H9 (cell line): ENCODE measurements around the gene MANSC4. TPM values are rescaled to one million over a fixed set of nuclear protein-coding genes. Genes with fewer than 3 reads are reported as not detected.

ENCODE experiments used
- DNase-seq: peaks from one replicate; pipeline ENCODE4 v3.0.0-alpha.2; 2017
- H2AFZ ChIP-seq: one replicate; pipeline ENCODE4 v1.6.1; 2013; ENCODE audit warnings: mild to moderate bottlenecking, low read length, control low read depth, moderate library complexity
- H2AK5ac ChIP-seq: 2 replicates; pipeline ENCODE4 v1.6.1; 2013; ENCODE audit warnings: low read length, control low read depth, mixed read lengths; ENCODE audit not compliant: insufficient read length
- H2BK120ac ChIP-seq: one replicate; pipeline ENCODE4 v1.6.1; 2013; ENCODE audit warnings: low read depth, mild to moderate bottlenecking, low read length, control low read depth, inconsistent platforms; ENCODE audit not compliant: poor library complexity, severe bottlenecking
- H2BK12ac ChIP-seq: 2 replicates; pipeline ENCODE4 v1.6.1; 2013; ENCODE audit warnings: low read length, control low read depth, mixed read lengths, low read depth; ENCODE audit not compliant: insufficient read length
- H2BK15ac ChIP-seq: 2 replicates; pipeline ENCODE4 v1.6.1; 2013; ENCODE audit warnings: low read depth, low read length, control low read depth
- H2BK20ac ChIP-seq: one replicate; pipeline ENCODE4 v1.6.1; 2013; ENCODE audit warnings: low read depth, mild to moderate bottlenecking, low read length, control low read depth, inconsistent platforms; ENCODE audit not compliant: poor library complexity, severe bottlenecking
- H2BK5ac ChIP-seq: 2 replicates; pipeline ENCODE4 v1.6.1; 2013; ENCODE audit warnings: low read length, control low read depth, mixed read lengths; ENCODE audit not compliant: insufficient read length
- H3K14ac ChIP-seq: 2 replicates; pipeline ENCODE4 v1.6.1; 2013; ENCODE audit warnings: low read length, control low read depth; ENCODE audit not compliant: insufficient read depth
- H3K18ac ChIP-seq: 2 replicates; pipeline ENCODE4 v1.6.1; 2013; ENCODE audit warnings: low read depth, mild to moderate bottlenecking, mixed read lengths, low read length, control low read depth; ENCODE audit not compliant: insufficient read length
- H3K23ac ChIP-seq: 2 replicates; pipeline ENCODE4 v1.6.1; 2013; ENCODE audit warnings: low read length, control low read depth, mixed read lengths, low read depth; ENCODE audit not compliant: insufficient read length
- H3K23me2 ChIP-seq: 2 replicates; pipeline ENCODE4 v1.6.1; 2013; ENCODE audit warnings: low read depth, mild to moderate bottlenecking, mixed read lengths, low read length, control low read depth; ENCODE audit not compliant: insufficient read length, poor library complexity, severe bottlenecking
- H3K27ac ChIP-seq: 2 replicates; pipeline ENCODE4 v1.5.1; 2013; ENCODE audit warnings: low read length, control low read depth, mixed read lengths, low read depth; ENCODE audit not compliant: insufficient read length
- H3K27me3 ChIP-seq: 2 replicates; pipeline ENCODE4 v1.6.1; 2013; ENCODE audit warnings: low read length, control low read depth, inconsistent platforms; ENCODE audit not compliant: insufficient read depth
- H3K4ac ChIP-seq: 2 replicates; pipeline ENCODE4 v1.6.1; 2013; ENCODE audit warnings: low read depth, mild to moderate bottlenecking, control low read depth, inconsistent platforms, low read length, moderate library complexity
- H3K4me1 ChIP-seq: 2 replicates; pipeline ENCODE4 v1.6.1; 2013; ENCODE audit warnings: low read length, control low read depth, inconsistent platforms; ENCODE audit not compliant: insufficient read depth
- H3K4me2 ChIP-seq: 2 replicates; pipeline ENCODE4 v1.6.1; 2013; ENCODE audit warnings: low read length, control low read depth, mixed read lengths; ENCODE audit not compliant: insufficient read length, insufficient read depth
- H3K56ac ChIP-seq: 2 replicates; pipeline ENCODE4 v1.6.1; 2013; ENCODE audit warnings: low read depth, mild to moderate bottlenecking, mixed read lengths, low read length, control low read depth; ENCODE audit not compliant: insufficient read length
- H3K79me1 ChIP-seq: 2 replicates; pipeline ENCODE4 v1.6.1; 2013; ENCODE audit warnings: low read depth, mild to moderate bottlenecking, moderate library complexity, low read length, control low read depth, inconsistent platforms; ENCODE audit not compliant: insufficient read depth, poor library complexity, severe bottlenecking
- H3K79me2 ChIP-seq: 2 replicates; pipeline ENCODE4 v1.6.1; 2013; ENCODE audit warnings: low read length, control low read depth, inconsistent platforms; ENCODE audit not compliant: insufficient read depth
- H3K9ac ChIP-seq: 2 replicates; pipeline ENCODE4 v1.6.1; 2013; ENCODE audit warnings: low read length, control low read depth, mixed read lengths; ENCODE audit not compliant: insufficient read length; ENCODE audit errors: extremely low read depth
- H3K9me3 ChIP-seq: one replicate; pipeline ENCODE4 v1.6.1; 2013; ENCODE audit warnings: low read depth, low read length, inconsistent platforms; ENCODE audit not compliant: control insufficient read depth
- H3T11ph ChIP-seq: one replicate; pipeline ENCODE4 v1.6.1; 2013; ENCODE audit warnings: mild to moderate bottlenecking, low read length, control low read depth, inconsistent platforms
- H4K20me1 ChIP-seq: one replicate; pipeline ENCODE4 v1.6.1; 2013; ENCODE audit not compliant: control insufficient read depth, insufficient read length, insufficient read depth
- H4K5ac ChIP-seq: 2 replicates; pipeline ENCODE4 v1.6.1; 2013; ENCODE audit warnings: low read depth, mild to moderate bottlenecking, mixed read lengths, low read length, control low read depth; ENCODE audit not compliant: insufficient read length
- H4K8ac ChIP-seq: replicated peaks from 2 replicates; pipeline ENCODE4 v1.6.1; 2013; ENCODE audit warnings: low read length, control low read depth, mixed read lengths, low read depth; ENCODE audit not compliant: insufficient read length
- H4K91ac ChIP-seq: 2 replicates; pipeline ENCODE4 v1.6.1; 2013; ENCODE audit warnings: low read depth, mild to moderate bottlenecking, moderate library complexity, mixed read lengths, low read length, control low read depth; ENCODE audit not compliant: insufficient read length
- H3K27ac Mint-ChIP-seq, 3 experiments: 2 replicates in 2 of 3; 3 replicates in 1 of 3; pipeline ENCODE4 v1.8.0; 2020 to 2021; ENCODE audit warnings: mixed read lengths in 3 of 3, mild to moderate bottlenecking in 1 of 3, moderate library complexity in 1 of 3
- H3K27me3 Mint-ChIP-seq: 2 replicates; pipeline ENCODE4 v1.8.0; 2021; ENCODE audit warnings: low read depth, mild to moderate bottlenecking, moderate library complexity, mixed read lengths
- H3K36me3 Mint-ChIP-seq, 3 experiments: 2 replicates in 2 of 3; 3 replicates in 1 of 3; pipeline ENCODE4 v1.8.0; 2020 to 2021; ENCODE audit warnings: low read depth in 3 of 3, mixed read lengths in 3 of 3; ENCODE audit not compliant: insufficient read depth in 1 of 3
- H3K4me1 Mint-ChIP-seq, 2 experiments: 2 replicates each; pipeline ENCODE4 v1.8.0; 2020; ENCODE audit warnings: mixed read lengths in 2 of 2
- H3K4me3 Mint-ChIP-seq, 2 experiments: 2 replicates in 1 of 2; 3 replicates in 1 of 2; pipeline ENCODE4 v1.8.0; 2020 to 2021; ENCODE audit warnings: mild to moderate bottlenecking in 2 of 2, mixed read lengths in 2 of 2, moderate library complexity in 1 of 2
- H3K9me3 Mint-ChIP-seq, 2 experiments: 2 replicates in 1 of 2; 3 replicates in 1 of 2; pipeline ENCODE4 v1.8.0; 2020; ENCODE audit warnings: mild to moderate bottlenecking in 2 of 2, mixed read lengths in 2 of 2, moderate library complexity in 1 of 2
- CTCF ChIP-seq: fragments of 200-600 bp; sonication (generic); conservative IDR thresholded peaks from 3 replicates; pipeline ENCODE4 v1.8.0; 2021; ENCODE audit warnings: antibody characterized with exemption, mild to moderate bottlenecking
- WGBS: extraction: QIAGEN DNeasy Blood & Tissue Kit; methylation state at CpG from one replicate; pipeline ENCODE4 v1.1.7; 2013; ENCODE audit warnings: missing lambda C conversion rate, low lambda C conversion rate, mixed read lengths; ENCODE audit not compliant: insufficient read length; ENCODE audit errors: extremely low coverage; 5-methylcytosine and 5-hydroxymethylcytosine counted together
- total RNA-seq: library from RNA; stranded (reverse); gene quantifications from 2 replicates; pipeline ENCODE4 v1.2.1, GENCODE V29; 2021

Gene MANSC4
- total RNA-seq, 1 experiment from 2014 or later = not detected

GRCh38 chr12:27806259-27806658, 26.2 kb upstream of the MANSC4 start:
- Histone ChIP-seq H3K56ac (no peak overlapping the region), H3K27me3 (no peaks in the 10 kb centered on the region), H3K9me3 (no peaks in the 10 kb centered on the region), H3K4ac (no peak overlapping the region), H2BK15ac (no peak overlapping the region), H2AK5ac (no peak overlapping the region), H3K4me1 (no peaks in the 10 kb centered on the region), H3T11ph (no peak overlapping the region), H2BK20ac (no peak overlapping the region), H3K23me2 (no peaks in the 10 kb centered on the region), H4K20me1 (no peaks in the 10 kb centered on the region), H3K23ac (no peak overlapping the region), H3K14ac (no peak overlapping the region), H3K27ac (no peak overlapping the region), H3K4me2 (no peak overlapping the region), H3K79me1 (no peaks in the 10 kb centered on the region), H2BK12ac (no peak overlapping the region), H2AFZ (no peak overlapping the region), H2BK5ac (no peak overlapping the region), H4K8ac (no peak overlapping the region), H2BK120ac (no peak overlapping the region), H3K9ac (no peak overlapping the region), H3K18ac (no peak overlapping the region), H4K5ac (no peak overlapping the region), H4K91ac (no peak overlapping the region), H3K79me2 (no peaks in the 10 kb centered on the region)
- H3K4me1 Mint-ChIP-seq = peaks cover 0 to 5% of the 10 kb centered on the region in 2 experiments; a peak in 3 of 4 replicates
- no peak for DNase-seq
- no CpG with 5 or more reads among the region's 4 CpGs for WGBS
- H3K27ac Mint-ChIP-seq = no peak overlapping the region
- TF ChIP-seq CTCF = no peak
- no peaks in the 10 kb centered on the region for H3K27me3 Mint-ChIP-seq
- H3K9me3 Mint-ChIP-seq = no peaks in the 10 kb centered on the region
- no peak overlapping the region for H3K4me3 Mint-ChIP-seq
- no peaks in the 10 kb centered on the region for H3K36me3 Mint-ChIP-seq
